ENCODE data around the gene MAP4K2. TPM values are rescaled to one million over a fixed set of nuclear protein-coding genes. Genes with fewer than 3 reads are reported as not detected.

Gene MAP4K2
- total and polyA plus RNA-seq, 8 donors, result 19.3 to 48.2 (median 45.2) TPM

- Histone ChIP-seq H3K27ac (peak overlapping the region; percentile 88 to 99), H3K27me3 (peaks cover 5 to 60% of the 10 kb centered on the region in 2 donors), H3K4me3 (peak overlapping the region; percentile 43 to 59), H3K9me3 (no peaks in the 10 kb centered on the region), H3K36me3 (peaks cover 0 to 9% of the 10 kb centered on the region in 2 donors), H3K4me1 (peaks cover 27 to 53% of the 10 kb centered on the region in 2 donors)
- DNase-seq, result peak in 1 of 4 donors; percentile 83
- ATAC-seq, result no peak
- intact Hi-C loops (cut with DNase I), result no loop called here
- TF ChIP-seq CTCF (IDR thresholded peaks at IDR 0.05), result no peak
These were observed 58.3 kb downstream of the MAP4K2 start for GRCh38 chr11:64744544-64745188.

- Histone ChIP-seq H3K27me3 (peaks cover 5 to 60% of the 10 kb centered on the region in 2 donors), H3K36me3 (peaks cover 0 to 17% of the 10 kb centered on the region in 2 donors), H3K27ac (peak within 1 kb of the TSS; percentile 88 to 99), H3K9me3 (no peaks in the 10 kb centered on the region), H3K4me3 (peak within 1 kb of the TSS; percentile 43 to 59), H3K4me1 (peaks cover 27 to 53% of the 10 kb centered on the region in 2 donors)
- intact Hi-C loops (cut with DNase I), result no loop called here
- peak; percentile 60 for ATAC-seq
- DNase-seq, result peak; percentile 24 to 97 (median 54)
- peak; percentile 58 to 63 for TF ChIP-seq CTCF (IDR thresholded peaks at IDR 0.05)
These were observed 59.1 kb downstream of the MAP4K2 start, which contains the start of gene RASGRP2 for GRCh38 chr11:64743591-64744543. Gene RASGRP2 (minus strand): TSS chr11:64744142. CDS start chr11:64742866, 1,276 bp downstream.

GRCh38 chr11:64742889-64743590 lies 60.0 kb downstream of the MAP4K2 start:
- Histone ChIP-seq H3K27ac (peak overlapping the region; percentile 40 to 99), H3K36me3 (peaks cover 0 to 24% of the 10 kb centered on the region in 2 donors), H3K27me3 (peaks cover 5 to 60% of the 10 kb centered on the region in 2 donors), H3K4me3 (peak overlapping the region; percentile 43 to 59), H3K9me3 (no peaks in the 10 kb centered on the region), H3K4me1 (peaks cover 27 to 53% of the 10 kb centered on the region in 2 donors)
- ATAC-seq (peak; percentile 81), DNase-seq (peak; percentile 27 to 98 (median 68))
- intact Hi-C loops (cut with DNase I), result no loop called here
- TF ChIP-seq CTCF (IDR thresholded peaks at IDR 0.05), result peak; percentile 82 to 93

- H3K9me3 ChIP-seq, result no peaks in the 10 kb centered on the region
- peak; percentile 4 for ATAC-seq
- intact Hi-C loops (cut with DNase I), result no loop called here
- H3K27me3 ChIP-seq, result peaks cover 5 to 60% of the 10 kb centered on the region in 2 donors
- DNase-seq, result peak in 2 of 4 donors; percentile 13 to 85
- peaks cover 27 to 53% of the 10 kb centered on the region in 2 donors for H3K4me1 ChIP-seq
- H3K36me3 ChIP-seq, result peaks cover 0 to 29% of the 10 kb centered on the region in 2 donors
- TF ChIP-seq CTCF (IDR thresholded peaks at IDR 0.05), result no peak
- peak overlapping the region in 1 of 2 donors; percentile 99 for H3K27ac ChIP-seq
- peak overlapping the region; percentile 43 to 59 for H3K4me3 ChIP-seq
These were observed 60.7 kb downstream of the MAP4K2 start for GRCh38 chr11:64742087-64742888.

Measured in left lung (tissue), 10 donors.